ENCODE data around the gene PPIH. TPM values are rescaled to one million over a fixed set of nuclear protein-coding genes. Genes with fewer than 3 reads are reported as not detected.
"Not testable (repeated sequence)": the region's sequence is repeated elsewhere in the genome, so short reads cannot be mapped to it uniquely, and the experiment has no call there.

The PPIH gene
- total RNA-seq, 2 donors from 2014 or later, result 58.3 to 101 TPM

GRCh38 chr1:42675467-42675866 is 17.2 kb downstream of the PPIH start:
- no peaks in the 10 kb centered on the region for H3K9me3 Mint-ChIP-seq
- no peaks in the 10 kb centered on the region for H3K27me3 Mint-ChIP-seq
- ATAC-seq (replicated peaks), result no peak
- peaks cover 4% of the 10 kb centered on the region for H3K4me1 Mint-ChIP-seq
- H3K27ac Mint-ChIP-seq, result no peak overlapping the region
- H3K4me3 Mint-ChIP-seq, result no peak overlapping the region
- H3K36me3 Mint-ChIP-seq (ENCODE audit: low read depth), result peaks cover 61% of the 10 kb centered on the region

- no peak for ATAC-seq (replicated peaks)
- no peaks in the 10 kb centered on the region for H3K27me3 Mint-ChIP-seq
- no peak overlapping the region for H3K4me3 Mint-ChIP-seq
- H3K27ac Mint-ChIP-seq, result peak overlapping the region; percentile 72
- H3K36me3 Mint-ChIP-seq (ENCODE audit: low read depth), result peaks cover 54% of the 10 kb centered on the region
- H3K4me1 Mint-ChIP-seq, result peaks cover 12% of the 10 kb centered on the region
- no peaks in the 10 kb centered on the region for H3K9me3 Mint-ChIP-seq
Measured at GRCh38 chr1:42676534-42677087, 18.4 kb downstream of the PPIH start.

- H3K4me3 Mint-ChIP-seq, result no peak overlapping the region
- peaks cover 18% of the 10 kb centered on the region for H3K4me1 Mint-ChIP-seq
- no peak overlapping the region for H3K27ac Mint-ChIP-seq
- no peaks in the 10 kb centered on the region for H3K27me3 Mint-ChIP-seq
- ATAC-seq (replicated peaks), result no peak
- peaks cover 50% of the 10 kb centered on the region for H3K36me3 Mint-ChIP-seq (ENCODE audit: low read depth)
- no peaks in the 10 kb centered on the region for H3K9me3 Mint-ChIP-seq
Measured at GRCh38 chr1:42679364-42679983, 21.3 kb downstream of the PPIH start.

GRCh38 chr1:42680055-42680454 is 21.8 kb downstream of the PPIH start:
- no peaks in the 10 kb centered on the region for H3K9me3 Mint-ChIP-seq
- no peaks in the 10 kb centered on the region for H3K27me3 Mint-ChIP-seq
- peaks cover 24% of the 10 kb centered on the region for H3K4me1 Mint-ChIP-seq
- H3K4me3 Mint-ChIP-seq, result peak overlapping the region; percentile 93
- peaks cover 50% of the 10 kb centered on the region for H3K36me3 Mint-ChIP-seq (ENCODE audit: low read depth)
- H3K27ac Mint-ChIP-seq, result no peak overlapping the region
- no peak for ATAC-seq (replicated peaks)

- peak overlapping the region; percentile 93 for H3K4me3 Mint-ChIP-seq
- ATAC-seq (replicated peaks), result no peak
- no peaks in the 10 kb centered on the region for H3K9me3 Mint-ChIP-seq
- H3K27me3 Mint-ChIP-seq, result no peaks in the 10 kb centered on the region
- peak overlapping the region; percentile 99 for H3K27ac Mint-ChIP-seq
- peaks cover 31% of the 10 kb centered on the region for H3K4me1 Mint-ChIP-seq
- H3K36me3 Mint-ChIP-seq (ENCODE audit: low read depth), result peaks cover 50% of the 10 kb centered on the region
Measured at GRCh38 chr1:42680921-42681683, 22.9 kb downstream of the PPIH start.

GRCh38 chr1:42681741-42682483 is 23.7 kb downstream of the PPIH start, which contains the start of gene YBX1:
Gene YBX1 (plus strand): TSS chr1:42682418. CDS start chr1:42682566, 148 bp downstream.
- Mint-ChIP-seq H3K36me3 (ENCODE audit: low read depth) (peaks cover 50% of the 10 kb centered on the region), H3K27me3 (no peaks in the 10 kb centered on the region), H3K4me1 (peaks cover 38% of the 10 kb centered on the region), H3K9me3 (no peaks in the 10 kb centered on the region), H3K27ac (peak within 1 kb of the TSS; percentile 99), H3K4me3 (peak within 1 kb of the TSS; percentile 93)
- ATAC-seq (replicated peaks), result peak; percentile 97

GRCh38 chr1:42682484-42682738 is 24.2 kb downstream of the PPIH start:
- H3K27me3 Mint-ChIP-seq, H3K9me3 Mint-ChIP-seq: not testable (repeated sequence)
- ATAC-seq (replicated peaks), result peak; percentile 34
- peaks cover 39% of the 10 kb centered on the region for H3K4me1 Mint-ChIP-seq
- peaks cover 53% of the 10 kb centered on the region for H3K36me3 Mint-ChIP-seq (ENCODE audit: low read depth)
- peak overlapping the region; percentile 99 for H3K27ac Mint-ChIP-seq
- peak overlapping the region; percentile 93 for H3K4me3 Mint-ChIP-seq

- peak; percentile 19 for ATAC-seq (replicated peaks)
- Mint-ChIP-seq H3K36me3 (ENCODE audit: low read depth) (peaks cover 59% of the 10 kb centered on the region), H3K9me3 (no peaks in the 10 kb centered on the region)
Measured at GRCh38 chr1:42682739-42683531, 24.7 kb downstream of the PPIH start.

GRCh38 chr1:42684139-42684538 is 25.9 kb downstream of the PPIH start:
- Mint-ChIP-seq H3K4me3 (peak overlapping the region; percentile 89), H3K4me1 (peaks cover 54% of the 10 kb centered on the region), H3K36me3 (ENCODE audit: low read depth) (peaks cover 71% of the 10 kb centered on the region), H3K27ac (peak overlapping the region; percentile 93), H3K9me3 (no peaks in the 10 kb centered on the region), H3K27me3 (no peaks in the 10 kb centered on the region)
- no peak for ATAC-seq (replicated peaks)

More at GRCh38 chr1:42682739-42683531, 24.7 kb downstream of the PPIH start:
- H3K27ac Mint-ChIP-seq, result peak overlapping the region; percentile 99
- no peaks in the 10 kb centered on the region for H3K27me3 Mint-ChIP-seq
- peak overlapping the region; percentile 93 for H3K4me3 Mint-ChIP-seq
- peaks cover 44% of the 10 kb centered on the region for H3K4me1 Mint-ChIP-seq

- H3K36me3 Mint-ChIP-seq (ENCODE audit: low read depth), result peaks cover 94% of the 10 kb centered on the region
- peak overlapping the region; percentile 89 for H3K4me3 Mint-ChIP-seq
- H3K27me3 Mint-ChIP-seq, result no peaks in the 10 kb centered on the region
- H3K4me1 Mint-ChIP-seq, result peaks cover 62% of the 10 kb centered on the region
- peak overlapping the region; percentile 93 for H3K27ac Mint-ChIP-seq
- ATAC-seq (replicated peaks), result no peak
- no peaks in the 10 kb centered on the region for H3K9me3 Mint-ChIP-seq
Measured at GRCh38 chr1:42686418-42686817, 28.2 kb downstream of the PPIH start.

GRCh38 chr1:42689912-42690311 is 31.7 kb downstream of the PPIH start:
- Mint-ChIP-seq H3K27ac (peak overlapping the region; percentile 68), H3K36me3 (ENCODE audit: low read depth) (peaks cover 100% of the 10 kb centered on the region), H3K27me3 (no peaks in the 10 kb centered on the region), H3K4me3 (peak overlapping the region; percentile 89), H3K9me3 (no peaks in the 10 kb centered on the region), H3K4me1 (peaks cover 71% of the 10 kb centered on the region)
- no peak for ATAC-seq (replicated peaks)

- H3K4me1 Mint-ChIP-seq, result peaks cover 69% of the 10 kb centered on the region
- H3K4me3 Mint-ChIP-seq, result peak overlapping the region; percentile 89
- H3K36me3 Mint-ChIP-seq (ENCODE audit: low read depth), result peaks cover 100% of the 10 kb centered on the region
- no peaks in the 10 kb centered on the region for H3K9me3 Mint-ChIP-seq
- ATAC-seq (replicated peaks), result peak; percentile 94
- H3K27me3 Mint-ChIP-seq, result no peaks in the 10 kb centered on the region
- H3K27ac Mint-ChIP-seq, result no peak overlapping the region
Measured at GRCh38 chr1:42690477-42691156, 32.4 kb downstream of the PPIH start.

GRCh38 chr1:42691157-42691498 is 32.9 kb downstream of the PPIH start:
- ATAC-seq (replicated peaks), result peak; percentile 55
- H3K27me3 Mint-ChIP-seq, result no peaks in the 10 kb centered on the region
- H3K4me3 Mint-ChIP-seq, result peak overlapping the region; percentile 89
- peaks cover 100% of the 10 kb centered on the region for H3K36me3 Mint-ChIP-seq (ENCODE audit: low read depth)
- H3K4me1 Mint-ChIP-seq, result peaks cover 71% of the 10 kb centered on the region
- H3K9me3 Mint-ChIP-seq, result no peaks in the 10 kb centered on the region
- no peak overlapping the region for H3K27ac Mint-ChIP-seq
